A673 (cell line): Measurements from ENCODE around the gene RUNX2. TPM values are rescaled to one million over a fixed set of nuclear protein-coding genes. Genes with fewer than 3 reads are reported as not detected.

Source experiments
- BruUV-seq: library from RNA; stranded (reverse); fragments of 400-500 nt; replicated peaks from 2 replicates; lab custom pipeline; 2021; lab: Mats Ljungman, UMichigan
- CTCF ChIA-PET: fragments of 300-600 bp; sonication (Branson Sonifier 250); formaldehyde crosslinking; loops from one replicate; lab custom pipeline; 2022; ENCODE audit warnings: antibody characterized with exemption; lab: Charles Lee
- POLR2A ChIA-PET: fragments of 300-600 bp; sonication (Branson Sonifier 250); formaldehyde crosslinking; loops from one replicate; lab custom pipeline; 2022; ENCODE audit warnings: antibody characterized with exemption; ENCODE audit not compliant: low non-redundant PET; lab: Charles Lee
- DNase-seq: peaks from one replicate; pipeline ENCODE4 v3.0.0-alpha.2; 2015; ENCODE audit warnings: low spot score
- H3K27ac ChIP-seq: fragments of 200-600 bp; sonication (generic); 2 replicates; pipeline ENCODE4 v1.5.1; 2016; ENCODE audit warnings: mixed run types, low read depth, mild to moderate bottlenecking, mixed read lengths, antibody characterized with exemption, low read length; ENCODE audit not compliant: poor library complexity, severe bottlenecking
- H3K27me3 ChIP-seq: fragments of 200-600 bp; sonication (generic); replicated peaks from 2 replicates; pipeline ENCODE4 v1.6.1; 2017; ENCODE audit warnings: mixed run types, low read depth, mild to moderate bottlenecking, mixed read lengths, antibody characterized with exemption, low read length; ENCODE audit not compliant: insufficient read depth, poor library complexity
- H3K36me3 ChIP-seq: fragments of 200-600 bp; sonication (generic); 2 replicates; pipeline ENCODE4 v1.6.1; 2016; ENCODE audit warnings: mixed run types, mild to moderate bottlenecking, mixed read lengths, antibody characterized with exemption, low read length; ENCODE audit not compliant: insufficient read depth, poor library complexity, severe bottlenecking
- H3K4me1 ChIP-seq: fragments of 200-600 bp; sonication (generic); 2 replicates; pipeline ENCODE4 v1.6.1; 2017; ENCODE audit warnings: mixed run types, mild to moderate bottlenecking, mixed read lengths, antibody characterized with exemption, low read length; ENCODE audit not compliant: insufficient read depth, poor library complexity, severe bottlenecking
- H3K4me3 ChIP-seq: fragments of 200-600 bp; sonication (generic); 2 replicates; pipeline ENCODE4 v1.5.1; 2016; ENCODE audit warnings: low read depth, mixed run types, mild to moderate bottlenecking, mixed read lengths, low read length; ENCODE audit not compliant: poor library complexity, severe bottlenecking
- H3K9me3 ChIP-seq: fragments of 200-600 bp; sonication (generic); 2 replicates; pipeline ENCODE4 v1.6.1; 2016; ENCODE audit warnings: mixed run types, low read depth, mild to moderate bottlenecking, mixed read lengths, antibody characterized with exemption, low read length; ENCODE audit not compliant: poor library complexity, severe bottlenecking
- EZH2 ChIP-seq: fragments of 200-600 bp; sonication (generic); IDR thresholded peaks from 2 replicates; pipeline ENCODE4 v1.6.1; 2017; ENCODE audit warnings: borderline replicate concordance, low read depth, mild to moderate bottlenecking, mixed read lengths, antibody characterized with exemption, low read length; ENCODE audit not compliant: poor library complexity, severe bottlenecking
- intact Hi-C: fragments of 100-400 bp; cut with micrococcal nuclease; formaldehyde crosslinking; loops from one replicate; pipeline ENCODE4 v1.10.0; 2022; ENCODE audit not compliant: unreplicated experiment
- total RNA-seq: library from RNA; stranded (reverse); gene quantifications from 2 replicates; pipeline ENCODE4 v1.2.3, GENCODE V29; 2021
- TF ChIP-seq, protein P1 (sequence below): fragments of 300-800, 200-600 bp; sonication (generic); conservative IDR thresholded peaks from 2 replicates; pipeline ENCODE4 v1.5.1; 2017; ENCODE audit warnings: low read depth, mild to moderate bottlenecking, antibody characterized with exemption, low read length, moderate library complexity, mixed read lengths

The RUNX2 gene
- total RNA-seq, 1 experiment from 2014 or later = 4.9 TPM

DNA sequence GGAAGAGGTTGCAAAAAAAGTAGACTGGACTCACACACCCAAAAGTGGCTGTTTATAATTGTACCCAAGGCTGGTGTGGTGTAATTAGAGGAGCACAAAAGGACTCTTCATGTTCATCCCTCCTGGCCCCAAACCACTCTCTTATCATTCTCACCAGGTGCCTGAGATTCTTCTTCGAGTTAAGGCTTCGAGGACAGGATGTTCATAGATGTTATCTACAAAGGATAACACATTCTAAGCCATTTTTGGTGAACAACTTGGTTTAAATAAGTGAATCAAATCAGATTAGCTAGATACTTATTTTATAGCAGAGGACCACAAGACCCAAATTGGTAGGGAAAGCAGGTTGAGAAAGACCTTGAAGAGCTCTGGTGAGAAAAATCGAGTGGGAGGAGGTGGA is 122.7 kb downstream of the RUNX2 start:
- TF ChIP-seq, protein P1, sequence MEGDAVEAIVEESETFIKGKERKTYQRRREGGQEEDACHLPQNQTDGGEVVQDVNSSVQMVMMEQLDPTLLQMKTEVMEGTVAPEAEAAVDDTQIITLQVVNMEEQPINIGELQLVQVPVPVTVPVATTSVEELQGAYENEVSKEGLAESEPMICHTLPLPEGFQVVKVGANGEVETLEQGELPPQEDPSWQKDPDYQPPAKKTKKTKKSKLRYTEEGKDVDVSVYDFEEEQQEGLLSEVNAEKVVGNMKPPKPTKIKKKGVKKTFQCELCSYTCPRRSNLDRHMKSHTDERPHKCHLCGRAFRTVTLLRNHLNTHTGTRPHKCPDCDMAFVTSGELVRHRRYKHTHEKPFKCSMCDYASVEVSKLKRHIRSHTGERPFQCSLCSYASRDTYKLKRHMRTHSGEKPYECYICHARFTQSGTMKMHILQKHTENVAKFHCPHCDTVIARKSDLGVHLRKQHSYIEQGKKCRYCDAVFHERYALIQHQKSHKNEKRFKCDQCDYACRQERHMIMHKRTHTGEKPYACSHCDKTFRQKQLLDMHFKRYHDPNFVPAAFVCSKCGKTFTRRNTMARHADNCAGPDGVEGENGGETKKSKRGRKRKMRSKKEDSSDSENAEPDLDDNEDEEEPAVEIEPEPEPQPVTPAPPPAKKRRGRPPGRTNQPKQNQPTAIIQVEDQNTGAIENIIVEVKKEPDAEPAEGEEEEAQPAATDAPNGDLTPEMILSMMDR = no peak
- H3K36me3 ChIP-seq = no peaks in the 10 kb centered on the region
- no peak for DNase-seq
- ChIA-PET CTCF (no interaction called here), POLR2A (no interaction called here)
- intact Hi-C loops = no loop called here
- H3K4me3 ChIP-seq = no peak overlapping the region
- no peak overlapping the region for H3K27ac ChIP-seq
- BruUV-seq = no TSS peak
- peaks cover 67% of the 10 kb centered on the region for H3K4me1 ChIP-seq
- H3K9me3 ChIP-seq = no peaks in the 10 kb centered on the region
- H3K27me3 ChIP-seq = no peaks in the 10 kb centered on the region

DNA sequence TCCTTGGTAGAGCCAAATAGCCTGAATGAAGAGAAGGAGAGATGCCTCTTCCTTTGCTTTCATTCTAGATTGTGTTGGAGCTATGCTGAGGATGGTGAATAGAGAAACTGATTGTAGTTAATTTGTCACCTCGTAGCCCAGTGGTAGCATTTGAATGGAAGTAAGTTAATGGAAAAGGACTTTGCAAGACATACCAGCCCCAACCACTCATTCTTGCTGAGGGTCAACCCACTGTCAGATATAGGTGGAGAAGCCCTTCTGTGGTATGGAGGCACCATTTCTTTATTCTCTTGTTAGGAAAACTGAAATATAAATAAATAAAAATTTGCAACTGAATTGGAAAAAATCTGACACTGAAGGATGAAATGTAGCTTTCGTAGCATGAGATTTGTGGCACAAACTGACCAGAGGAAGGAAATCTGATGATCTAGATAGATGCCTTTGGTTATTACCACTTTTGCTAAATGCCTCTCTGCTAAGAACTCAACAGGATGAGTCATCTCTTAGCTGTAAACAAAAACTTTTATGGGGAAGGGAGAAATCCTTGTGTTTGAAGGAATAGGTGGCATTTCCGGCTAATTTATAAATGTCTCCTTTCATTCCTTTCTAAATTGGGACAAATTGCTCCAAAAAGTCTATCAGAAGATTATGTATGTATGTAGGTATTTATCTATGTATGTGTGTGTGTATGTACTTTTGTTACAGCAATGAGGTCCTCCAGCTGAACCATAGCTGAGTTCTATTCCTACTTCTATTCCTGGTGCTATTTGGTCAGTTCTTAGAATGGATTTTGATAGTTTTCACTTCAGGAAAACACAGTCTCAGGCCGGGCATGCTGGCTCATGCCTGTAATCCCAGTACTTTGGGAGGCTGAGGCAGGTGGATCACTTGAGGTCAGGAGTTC is 126.1 kb downstream of the RUNX2 start:
- Histone ChIP-seq H3K4me3 (no peak overlapping the region), H3K27me3 (no peaks in the 10 kb centered on the region), H3K9me3 (no peaks in the 10 kb centered on the region), H3K27ac (no peak overlapping the region), H3K4me1 (peaks cover 33% of the 10 kb centered on the region), H3K36me3 (no peaks in the 10 kb centered on the region)
- POLR2A ChIA-PET = no interaction called here
- TF ChIP-seq, protein P1 = no peak
- TF ChIP-seq EZH2 = no peak
- intact Hi-C loops = no loop called here
- no TSS peak for BruUV-seq
- peak; percentile 60 for DNase-seq
- CTCF ChIA-PET = no interaction called here

DNA sequence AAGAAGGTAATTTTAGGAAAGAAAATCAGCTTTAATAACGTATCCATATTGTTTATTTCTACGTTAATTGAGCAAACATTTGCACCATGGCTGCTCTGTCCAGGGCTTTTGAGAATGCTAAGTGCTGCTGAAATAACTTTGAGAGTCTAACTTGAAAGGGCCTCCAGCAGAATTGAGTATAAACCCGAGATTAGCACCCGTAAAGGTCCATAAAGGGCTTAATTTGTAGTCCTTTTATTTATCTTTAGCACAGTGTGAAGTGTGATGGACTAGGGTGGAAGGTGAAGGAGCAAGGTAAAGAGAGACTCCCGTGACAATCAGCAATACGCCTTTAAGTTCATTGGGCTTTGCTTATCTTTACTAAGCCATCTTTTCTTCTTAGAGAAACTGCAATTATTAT is 127.3 kb downstream of the RUNX2 start:
- H3K4me1 ChIP-seq = peaks cover 26% of the 10 kb centered on the region
- ChIA-PET POLR2A (no interaction called here), CTCF (no interaction called here)
- intact Hi-C loops = no loop called here
- H3K36me3 ChIP-seq = no peaks in the 10 kb centered on the region
- no peak overlapping the region for H3K4me3 ChIP-seq
- no peaks in the 10 kb centered on the region for H3K27me3 ChIP-seq
- DNase-seq = no peak
- BruUV-seq = no TSS peak
- H3K9me3 ChIP-seq = no peaks in the 10 kb centered on the region
- no peak overlapping the region for H3K27ac ChIP-seq
- no peak for TF ChIP-seq EZH2
- TF ChIP-seq, protein P1 = no peak
